Measurements from ENCODE around the gene AGAP1. TPM values are rescaled to one million over a fixed set of nuclear protein-coding genes. Genes with fewer than 3 reads are reported as not detected.

AGAP1 gene
- total and polyA plus RNA-seq, 7 donors, result 4.2 to 21.6 (median 16.6) TPM

DNA sequence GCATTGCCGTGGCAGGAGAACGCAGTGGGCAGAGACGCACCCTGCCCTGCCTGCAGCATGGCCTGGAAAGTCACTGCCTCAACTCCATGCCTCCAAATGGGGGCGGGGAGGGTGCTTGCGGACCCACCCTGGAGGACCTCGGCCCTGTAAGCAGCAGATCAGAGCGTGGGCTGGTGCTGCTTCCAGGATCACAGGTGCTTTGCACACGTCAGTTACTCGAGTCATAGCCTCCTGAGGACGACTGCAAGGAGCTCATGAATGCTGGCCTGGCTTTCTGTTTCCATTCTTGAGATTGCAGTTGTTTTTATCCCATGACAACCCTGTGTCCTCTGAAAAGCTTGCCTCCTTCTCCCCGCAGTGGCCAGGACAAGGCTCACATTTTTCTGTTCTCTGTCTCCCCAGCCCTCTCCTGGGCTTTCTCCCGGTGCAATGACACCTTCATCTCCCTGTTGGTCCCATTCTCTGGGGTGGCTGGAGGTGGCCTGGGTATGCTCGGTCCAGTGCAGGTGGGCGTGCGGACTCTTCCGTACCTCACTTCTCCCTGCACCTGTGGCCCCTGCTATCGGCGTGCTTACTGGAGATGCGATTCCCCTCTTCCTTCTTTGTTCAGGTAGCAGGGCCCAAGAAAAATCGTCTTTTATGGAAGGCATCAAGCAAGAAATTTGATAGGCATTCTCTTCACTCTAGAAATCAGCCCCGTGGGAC, 466.3 kb downstream of the AGAP1 start:
- ATAC-seq (no peak), DNase-seq (no peak)
- intact Hi-C loops (cut with DNase I), result no loop called here
- TF ChIP-seq, protein P1, sequence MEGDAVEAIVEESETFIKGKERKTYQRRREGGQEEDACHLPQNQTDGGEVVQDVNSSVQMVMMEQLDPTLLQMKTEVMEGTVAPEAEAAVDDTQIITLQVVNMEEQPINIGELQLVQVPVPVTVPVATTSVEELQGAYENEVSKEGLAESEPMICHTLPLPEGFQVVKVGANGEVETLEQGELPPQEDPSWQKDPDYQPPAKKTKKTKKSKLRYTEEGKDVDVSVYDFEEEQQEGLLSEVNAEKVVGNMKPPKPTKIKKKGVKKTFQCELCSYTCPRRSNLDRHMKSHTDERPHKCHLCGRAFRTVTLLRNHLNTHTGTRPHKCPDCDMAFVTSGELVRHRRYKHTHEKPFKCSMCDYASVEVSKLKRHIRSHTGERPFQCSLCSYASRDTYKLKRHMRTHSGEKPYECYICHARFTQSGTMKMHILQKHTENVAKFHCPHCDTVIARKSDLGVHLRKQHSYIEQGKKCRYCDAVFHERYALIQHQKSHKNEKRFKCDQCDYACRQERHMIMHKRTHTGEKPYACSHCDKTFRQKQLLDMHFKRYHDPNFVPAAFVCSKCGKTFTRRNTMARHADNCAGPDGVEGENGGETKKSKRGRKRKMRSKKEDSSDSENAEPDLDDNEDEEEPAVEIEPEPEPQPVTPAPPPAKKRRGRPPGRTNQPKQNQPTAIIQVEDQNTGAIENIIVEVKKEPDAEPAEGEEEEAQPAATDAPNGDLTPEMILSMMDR (IDR thresholded peaks at IDR 0.05), result no peak
- Histone ChIP-seq H3K9me3 (no peaks in the 10 kb centered on the region), H3K4me1 (no peaks in the 10 kb centered on the region), H3K27ac (no peak overlapping the region), H3K36me3 (ENCODE audit: insufficient read depth in 1 of 2, low read depth in 1 of 2) (no peaks in the 10 kb centered on the region), H3K27me3 (ENCODE audit: insufficient read depth in 3 of 3, low read length in 2 of 3) (no peaks in the 10 kb centered on the region), H3K4me3 (no peak overlapping the region)
- WGBS, 3 donors, result 93 to 94% (median 93%) methylated on average over 21 of the region's 21 CpGs

DNA sequence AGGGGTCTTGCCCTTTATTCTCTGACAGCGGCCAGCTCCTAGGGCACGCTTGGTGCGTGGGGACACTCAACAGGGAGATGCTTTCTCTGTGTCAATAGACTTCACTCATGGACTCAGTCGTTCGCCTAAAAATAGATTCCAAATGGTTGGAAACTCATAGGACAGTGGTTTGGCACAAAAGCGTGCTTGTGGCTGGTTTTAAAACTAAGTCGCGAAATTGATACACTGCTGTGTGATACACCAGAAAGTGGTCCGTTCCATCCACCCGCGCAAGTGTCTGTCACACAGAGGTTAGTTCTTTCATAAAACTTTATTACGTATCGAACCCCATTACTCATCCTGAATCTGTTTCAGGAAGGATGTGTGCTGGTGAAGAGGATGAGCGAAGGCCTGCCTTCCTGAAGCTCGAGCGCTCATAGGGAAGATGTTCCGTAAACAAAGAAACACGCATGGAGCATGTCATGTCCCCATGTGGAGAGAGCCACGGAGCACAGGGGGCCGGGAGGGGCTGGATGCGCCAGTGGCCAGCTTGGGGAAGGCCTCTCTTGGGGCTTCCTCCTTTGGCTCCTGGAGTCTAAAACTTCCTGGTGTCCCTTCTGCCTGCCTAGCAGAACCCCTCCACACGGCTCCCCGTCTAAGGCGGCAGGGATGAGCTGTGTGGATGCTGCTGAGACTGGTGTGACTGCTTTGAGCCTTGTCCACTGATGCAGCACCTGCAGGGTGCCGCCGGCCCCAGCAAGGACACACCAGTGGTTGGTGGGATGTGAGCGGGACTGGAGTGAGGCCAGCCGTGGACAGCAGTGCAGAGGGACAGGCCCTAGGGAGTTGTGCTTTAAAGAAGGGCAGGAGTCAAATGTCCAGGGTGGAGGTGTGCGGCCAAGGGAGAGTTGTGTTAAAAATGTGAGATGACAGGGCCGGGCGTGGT, 467.1 kb downstream of the AGAP1 start:
- intact Hi-C loops (cut with DNase I), result no loop called here
- H3K27me3 ChIP-seq (ENCODE audit: insufficient read depth in 3 of 3, low read length in 2 of 3), result no peaks in the 10 kb centered on the region
- WGBS, 3 donors, result 96 to 97% (median 97%) methylated on average over 31 of the region's 31 CpGs
- TF ChIP-seq, protein P1 (IDR thresholded peaks at IDR 0.05), result no peak
- no peak overlapping the region for H3K27ac ChIP-seq
- no peaks in the 10 kb centered on the region for H3K9me3 ChIP-seq
- no peak overlapping the region for H3K4me3 ChIP-seq
- no peaks in the 10 kb centered on the region for H3K4me1 ChIP-seq
- H3K36me3 ChIP-seq (ENCODE audit: insufficient read depth in 1 of 2, low read depth in 1 of 2), result no peaks in the 10 kb centered on the region
- no peak for ATAC-seq
- DNase-seq, result no peak

DNA sequence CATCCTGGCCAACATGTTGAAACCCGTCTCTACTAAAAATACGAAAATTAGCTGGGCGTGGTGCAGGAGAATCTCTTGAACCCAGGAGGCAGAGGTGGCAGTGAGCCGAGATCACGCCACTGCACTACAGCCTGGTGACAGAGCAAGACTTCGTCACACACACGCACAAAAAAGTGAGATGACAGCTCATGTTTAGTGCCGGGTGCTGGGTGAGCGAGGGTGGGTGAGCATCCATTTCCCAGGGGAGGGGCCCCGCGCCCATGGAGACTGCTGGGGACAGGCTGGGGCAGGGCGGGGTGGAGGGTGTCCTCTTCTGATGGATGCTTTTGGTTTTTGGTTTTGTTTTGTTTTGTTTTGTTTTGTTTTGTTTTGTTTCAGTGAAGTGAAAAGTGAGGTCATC, 467.9 kb downstream of the AGAP1 start:
- TF ChIP-seq, protein P1 (IDR thresholded peaks at IDR 0.05), result no peak
- Histone ChIP-seq H3K27ac (no peak overlapping the region), H3K27me3 (ENCODE audit: insufficient read depth in 3 of 3, low read length in 2 of 3) (no peaks in the 10 kb centered on the region), H3K36me3 (ENCODE audit: insufficient read depth in 1 of 2, low read depth in 1 of 2) (no peaks in the 10 kb centered on the region), H3K4me3 (no peak overlapping the region), H3K4me1 (no peaks in the 10 kb centered on the region), H3K9me3 (no peaks in the 10 kb centered on the region)
- no peak for ATAC-seq
- 98% methylated on average over 12 of the region's 12 CpGs for WGBS, 3 donors
- intact Hi-C loops (cut with DNase I), result no loop called here
- DNase-seq, result no peak

DNA sequence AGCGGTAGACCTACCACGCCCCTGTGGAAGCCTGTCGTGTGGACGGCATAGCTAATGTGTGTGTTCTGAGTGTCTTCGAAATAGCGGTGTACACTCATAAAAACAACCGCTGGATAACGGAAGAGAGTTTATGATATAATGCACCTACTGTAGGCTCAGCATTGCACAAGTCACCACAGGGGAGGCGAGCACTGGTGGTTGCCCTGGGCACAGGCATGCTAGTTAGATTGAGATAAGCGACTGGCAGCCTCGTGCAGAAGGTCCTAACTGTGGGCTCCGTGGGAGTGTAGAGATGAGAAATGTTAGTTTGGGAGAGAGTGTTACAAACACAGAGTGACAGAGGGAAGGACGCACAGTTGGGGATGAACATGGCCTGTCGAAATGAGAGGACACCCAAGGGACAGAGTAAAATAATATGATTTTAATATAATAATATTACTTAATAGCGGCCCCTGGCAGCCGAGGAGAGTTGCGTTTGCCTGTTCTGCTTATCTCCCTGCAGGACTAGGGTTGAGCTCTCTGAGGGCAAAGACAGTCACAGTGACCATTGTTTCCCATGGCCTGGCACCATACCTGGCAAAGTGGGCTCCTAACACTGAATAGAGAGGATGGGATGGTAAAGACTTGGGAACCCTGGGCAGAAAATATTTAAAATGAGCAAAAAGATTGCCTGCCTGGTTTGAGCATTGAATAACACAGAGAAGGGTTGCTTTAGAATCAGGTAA, 470.2 kb downstream of the AGAP1 start:
- 94 to 96% (median 96%) methylated on average over 17 of the region's 17 CpGs for WGBS, 3 donors
- DNase-seq, result no peak
- intact Hi-C loops (cut with DNase I), result no loop called here
- TF ChIP-seq, protein P1 (IDR thresholded peaks at IDR 0.05), result no peak
- H3K4me3 ChIP-seq, result no peak overlapping the region
- no peak for ATAC-seq
- H3K9me3 ChIP-seq, result no peaks in the 10 kb centered on the region
- H3K4me1 ChIP-seq, result no peaks in the 10 kb centered on the region
- no peaks in the 10 kb centered on the region for H3K36me3 ChIP-seq (ENCODE audit: insufficient read depth in 1 of 2, low read depth in 1 of 2)
- H3K27me3 ChIP-seq (ENCODE audit: insufficient read depth in 3 of 3, low read length in 2 of 3), result no peaks in the 10 kb centered on the region
- no peak overlapping the region for H3K27ac ChIP-seq
